Mesenchymal stem cell (in vitro differentiated cells and primary cell): ENCODE measurements around the gene ORAI3.

Experiments used
- DNase-seq: peaks from one replicate; pipeline ENCODE4 v3.0.0-alpha.2; 2013
- H2AFZ ChIP-seq: one replicate; pipeline ENCODE4 v1.6.1; 2013; ENCODE audit warnings: low read depth, mild to moderate bottlenecking, control low read depth, inconsistent platforms, low read length, moderate library complexity
- H2AK5ac ChIP-seq: 2 replicates; pipeline ENCODE4 v1.6.1; 2013; ENCODE audit warnings: low read length, moderate library complexity, mild to moderate bottlenecking, inconsistent platforms; ENCODE audit not compliant: severe bottlenecking
- H2BK120ac ChIP-seq: one replicate; pipeline ENCODE4 v1.6.1; 2013; ENCODE audit warnings: low read depth, mild to moderate bottlenecking, inconsistent platforms, low read length, moderate library complexity
- H2BK12ac ChIP-seq, 2 experiments: one replicate each; pipeline ENCODE4 v1.6.1; 2013; ENCODE audit warnings: inconsistent platforms in 2 of 2, low read length in 2 of 2, mild to moderate bottlenecking in 2 of 2, moderate library complexity in 2 of 2, control low read depth in 1 of 2
- H2BK15ac ChIP-seq: one replicate; pipeline ENCODE4 v1.6.1; 2013; ENCODE audit warnings: mild to moderate bottlenecking, low read depth, inconsistent platforms; ENCODE audit not compliant: poor library complexity, severe bottlenecking
- H2BK5ac ChIP-seq: 2 replicates; pipeline ENCODE4 v1.6.1; 2013; ENCODE audit warnings: low read depth, mild to moderate bottlenecking, low read length, control low read depth, inconsistent platforms; ENCODE audit not compliant: poor library complexity, severe bottlenecking
- H3K14ac ChIP-seq, 2 experiments: one replicate each; pipeline ENCODE4 v1.6.1; 2013; ENCODE audit warnings: inconsistent platforms in 2 of 2, low read length in 2 of 2, control low read depth in 1 of 2, mild to moderate bottlenecking in 1 of 2, moderate library complexity in 1 of 2
- H3K18ac ChIP-seq, 2 experiments: one replicate each; pipeline ENCODE4 v1.6.1; 2013; ENCODE audit warnings: inconsistent platforms in 2 of 2, low read length in 2 of 2, control low read depth in 1 of 2, low read depth in 1 of 2, mild to moderate bottlenecking in 1 of 2
- H3K23ac ChIP-seq, 2 experiments: one replicate each; pipeline ENCODE4 v1.6.1; 2013; ENCODE audit warnings: inconsistent platforms in 2 of 2, low read length in 2 of 2, mild to moderate bottlenecking in 2 of 2, moderate library complexity in 2 of 2, control low read depth in 1 of 2
- H3K27ac ChIP-seq: 2 replicates; pipeline ENCODE4 v1.5.1; 2013; ENCODE audit warnings: mild to moderate bottlenecking, moderate library complexity, low read length, control low read depth, inconsistent platforms; ENCODE audit not compliant: poor library complexity, severe bottlenecking
- H3K27me3 ChIP-seq, 2 experiments: 2 replicates each; pipeline versions ENCODE4 v1.6.1 to v1.7.0; 2013; ENCODE audit warnings: low read length in 2 of 2, mild to moderate bottlenecking in 2 of 2, moderate library complexity in 2 of 2, control low read depth in 1 of 2, inconsistent platforms in 1 of 2; ENCODE audit not compliant: control insufficient read depth in 1 of 2, insufficient read depth in 1 of 2
- H3K36me3 ChIP-seq, 2 experiments: 2 replicates each; pipeline versions ENCODE4 v1.6.1 to v1.7.0; 2013; ENCODE audit warnings: low read length in 2 of 2, control low read depth in 1 of 2, inconsistent platforms in 1 of 2, low read depth in 1 of 2, mild to moderate bottlenecking in 1 of 2; ENCODE audit not compliant: insufficient read depth in 2 of 2, control insufficient read depth in 1 of 2
- H3K4ac ChIP-seq, 2 experiments: one replicate each; pipeline ENCODE4 v1.6.1; 2013; ENCODE audit warnings: inconsistent platforms in 2 of 2, low read length in 2 of 2, mild to moderate bottlenecking in 2 of 2, moderate library complexity in 2 of 2, control low read depth in 1 of 2, low read depth in 1 of 2
- H3K4me1 ChIP-seq: 2 replicates; pipeline ENCODE4 v1.6.1; 2013; ENCODE audit warnings: low read depth, low read length, control low read depth; ENCODE audit not compliant: control insufficient read depth, insufficient read depth
- H3K4me2 ChIP-seq: 2 replicates; pipeline ENCODE4 v1.6.1; 2013; ENCODE audit warnings: low read length, mild to moderate bottlenecking, inconsistent platforms; ENCODE audit not compliant: poor library complexity, severe bottlenecking
- H3K4me3 ChIP-seq, 2 experiments: 2 replicates each; pipeline versions ENCODE4 v1.5.1 to v1.7.0; 2013; ENCODE audit warnings: low read length in 2 of 2, mild to moderate bottlenecking in 2 of 2, control low read depth in 1 of 2, low read depth in 1 of 2; ENCODE audit not compliant: insufficient read depth in 1 of 2
- H3K79me1 ChIP-seq: replicated peaks from 2 replicates; pipeline ENCODE4 v1.6.1; 2013; ENCODE audit warnings: mild to moderate bottlenecking, control low read depth, low read length, inconsistent platforms; ENCODE audit not compliant: poor library complexity, severe bottlenecking
- H3K9ac ChIP-seq: 2 replicates; pipeline ENCODE4 v1.7.0; 2013; ENCODE audit warnings: mild to moderate bottlenecking, low read length, moderate library complexity
- H3K9me3 ChIP-seq: 2 replicates; pipeline ENCODE4 v1.7.0; 2013; ENCODE audit warnings: mild to moderate bottlenecking, low read length; ENCODE audit not compliant: control insufficient read depth
- H4K8ac ChIP-seq: one replicate; pipeline ENCODE4 v1.6.1; 2013; ENCODE audit warnings: inconsistent platforms, mild to moderate bottlenecking, low read length, moderate library complexity
- H4K91ac ChIP-seq: one replicate; pipeline ENCODE4 v1.6.1; 2013; ENCODE audit warnings: mild to moderate bottlenecking, low read length, inconsistent platforms
- WGBS: methylation state at CpG from one replicate; pipeline ENCODE4 v1.1.7; 2013; ENCODE audit warnings: mixed read lengths; 5-methylcytosine and 5-hydroxymethylcytosine counted together

Gene ORAI3

DNA sequence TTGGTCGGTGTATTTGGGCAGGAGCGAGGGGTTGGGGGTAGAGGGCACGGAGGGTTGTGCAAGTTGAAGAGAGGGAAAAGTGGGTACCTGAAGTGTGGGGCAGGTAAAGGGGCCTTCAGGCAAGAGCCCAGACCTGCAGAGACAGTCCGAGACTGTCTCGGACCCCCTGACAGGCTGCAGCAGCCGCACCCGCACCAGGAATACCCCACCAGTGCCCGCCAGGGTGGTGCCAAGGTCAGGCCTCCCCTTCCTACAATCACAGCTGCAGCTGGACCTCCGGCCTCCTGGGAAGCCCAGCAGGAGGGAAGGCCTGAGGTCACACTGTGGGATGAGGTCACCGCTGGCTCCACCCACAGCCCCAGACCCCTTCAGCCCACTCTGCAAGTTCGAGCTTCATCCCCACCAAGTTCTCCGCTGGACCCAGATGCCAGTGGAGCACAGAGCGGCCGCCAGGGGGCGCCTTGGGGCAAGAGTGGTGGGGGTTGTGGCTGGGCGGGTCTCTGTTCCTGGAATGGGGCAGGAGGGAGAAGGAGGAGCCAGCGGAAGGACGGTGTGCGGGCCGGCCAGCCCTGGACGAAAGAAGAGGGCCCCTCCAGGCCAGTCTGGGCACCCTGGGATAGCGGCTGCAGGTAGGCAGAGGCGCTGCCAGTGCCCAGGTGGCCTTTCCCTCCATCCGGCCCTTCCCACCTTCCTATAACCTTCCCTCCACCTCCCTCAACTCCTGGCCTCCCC, 36.0 kb downstream of the ORAI3 start, which contains the start of gene HSD3B7:
Gene HSD3B7, plus strand, starts transcription at position 539 of the 732 bp plus-strand sequence. CDS start 452 bp downstream, outside the sequence.
- peak within 1 kb of the TSS; percentile 91 for H4K8ac ChIP-seq
- H3K4ac ChIP-seq, result peak within 1 kb of the TSS; percentile 43 to 49
- peak within 1 kb of the TSS; percentile 1 to 45 for H2BK12ac ChIP-seq
- peak within 1 kb of the TSS; percentile 90 for H2BK15ac ChIP-seq
- H3K27me3 ChIP-seq, result no peaks in the 10 kb centered on the region
- no peak within 1 kb of the TSS for H2AFZ ChIP-seq
- H3K4me3 ChIP-seq, result peak within 1 kb of the TSS; percentile 43 to 92
- peaks cover 3% of the 10 kb centered on the region for H3K79me1 ChIP-seq
- no peak within 1 kb of the TSS for H3K23ac ChIP-seq
- 40% methylated on average over 21 of the region's 24 CpGs for WGBS
- DNase-seq, result peak; percentile 79
- peak within 1 kb of the TSS; percentile 65 for H4K91ac ChIP-seq
- peak within 1 kb of the TSS; percentile 61 to 76 for H3K18ac ChIP-seq
- peaks cover 63 to 78% of the 10 kb centered on the region in 2 experiments for H3K36me3 ChIP-seq
- no peak within 1 kb of the TSS for H2BK5ac ChIP-seq
- H3K9me3 ChIP-seq, result no peaks in the 10 kb centered on the region
- H3K9ac ChIP-seq, result peak within 1 kb of the TSS; percentile 93
- peaks cover 22% of the 10 kb centered on the region for H3K4me1 ChIP-seq
- peak within 1 kb of the TSS in 1 of 2 experiments; percentile 31 for H3K14ac ChIP-seq
- peak within 1 kb of the TSS; percentile 75 for H3K4me2 ChIP-seq
- H3K27ac ChIP-seq, result no peak within 1 kb of the TSS
- H2BK120ac ChIP-seq, result peak within 1 kb of the TSS; percentile 39
- peak within 1 kb of the TSS; percentile 17 for H2AK5ac ChIP-seq

- H2BK12ac ChIP-seq, result peak overlapping the region; percentile 1 to 28
- H2BK15ac ChIP-seq, result peak overlapping the region; percentile 90
- H3K79me1 ChIP-seq, result no peaks in the 10 kb centered on the region
- H4K8ac ChIP-seq, result peak overlapping the region; percentile 91
- H3K4ac ChIP-seq, result peak overlapping the region; percentile 43 to 49
- peak; percentile 13 for DNase-seq
- no peak overlapping the region for H3K27ac ChIP-seq
- H2BK120ac ChIP-seq, result peak overlapping the region; percentile 39
- peak overlapping the region; percentile 61 to 76 for H3K18ac ChIP-seq
- H3K4me2 ChIP-seq, result peak overlapping the region; percentile 75
- no peaks in the 10 kb centered on the region for H3K27me3 ChIP-seq
- no peak overlapping the region for H3K23ac ChIP-seq
- H2AK5ac ChIP-seq, result no peak overlapping the region
- H2AFZ ChIP-seq, result no peak overlapping the region
- H3K4me3 ChIP-seq, result peak overlapping the region; percentile 43 to 92
- peak overlapping the region; percentile 58 for H4K91ac ChIP-seq
- H3K9ac ChIP-seq, result peak overlapping the region; percentile 93
- peak overlapping the region in 1 of 2 experiments; percentile 31 for H3K14ac ChIP-seq
- no peak overlapping the region for H2BK5ac ChIP-seq
- H3K36me3 ChIP-seq, result peaks cover 56 to 75% of the 10 kb centered on the region in 2 experiments
- H3K9me3 ChIP-seq, result no peaks in the 10 kb centered on the region
- WGBS, result 87% methylated on average over 19 of the region's 20 CpGs
- H3K4me1 ChIP-seq, result peaks cover 27% of the 10 kb centered on the region
Observed at GRCh38 chr16:30985401-30986128, 36.7 kb downstream of the ORAI3 start.

DNA sequence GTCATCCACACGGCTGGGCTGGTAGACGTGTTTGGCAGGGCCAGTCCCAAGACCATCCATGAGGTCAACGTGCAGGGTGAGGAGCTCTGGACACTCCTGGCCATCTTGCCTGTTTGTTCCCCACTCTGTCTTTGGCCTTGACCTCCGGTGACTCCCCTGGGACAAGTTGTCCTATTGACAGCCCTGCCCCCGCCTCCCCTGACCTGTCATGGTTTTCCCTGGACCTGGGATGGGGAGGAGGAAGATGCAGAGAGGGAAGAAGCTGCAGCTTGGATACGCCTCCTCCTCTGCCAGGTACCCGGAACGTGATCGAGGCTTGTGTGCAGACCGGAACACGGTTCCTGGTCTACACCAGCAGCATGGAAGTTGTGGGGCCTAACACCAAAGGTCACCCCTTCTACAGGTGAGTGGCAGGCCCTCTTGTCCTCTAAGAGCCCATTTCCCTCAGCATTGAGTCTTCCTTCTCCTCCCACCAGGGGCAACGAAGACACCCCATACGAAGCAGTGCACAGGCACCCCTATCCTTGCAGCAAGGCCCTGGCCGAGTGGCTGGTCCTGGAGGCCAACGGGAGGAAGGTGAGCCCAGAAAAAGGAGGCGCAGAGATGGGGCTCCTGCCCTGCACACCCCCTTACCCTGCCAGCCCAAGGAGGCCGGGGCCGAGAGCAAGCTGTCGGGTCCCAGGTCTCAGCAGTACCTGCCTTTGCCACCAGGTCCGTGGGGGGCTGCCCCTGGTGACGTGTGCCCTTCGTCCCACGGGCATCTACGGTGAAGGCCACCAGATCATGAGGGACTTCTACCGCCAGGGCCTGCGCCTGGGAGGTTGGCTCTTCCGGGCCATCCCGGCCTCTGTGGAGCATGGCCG, 37.5 kb downstream of the ORAI3 start:
- Histone ChIP-seq H2BK15ac (no peak overlapping the region), H3K4me3 (peak overlapping the region in 1 of 2 experiments; percentile 92), H3K27ac (no peak overlapping the region), H3K14ac (no peak overlapping the region), H4K8ac (no peak overlapping the region), H3K9ac (peak overlapping the region; percentile 93), H2BK120ac (no peak overlapping the region), H2BK5ac (no peak overlapping the region), H3K4me1 (peaks cover 30% of the 10 kb centered on the region), H3K23ac (no peak overlapping the region), H3K18ac (no peak overlapping the region), H3K4ac (no peak overlapping the region), H3K27me3 (no peaks in the 10 kb centered on the region), H3K36me3 (peaks cover 49 to 75% of the 10 kb centered on the region in 2 experiments), H3K79me1 (no peaks in the 10 kb centered on the region), H3K4me2 (no peak overlapping the region), H3K9me3 (no peaks in the 10 kb centered on the region), H2AK5ac (no peak overlapping the region), H2AFZ (no peak overlapping the region), H4K91ac (peak overlapping the region; percentile 19), H2BK12ac (peak overlapping the region in 1 of 2 experiments; percentile 28)
- 98% methylated on average over 29 of the region's 29 CpGs for WGBS
- DNase-seq, result no peak
